NCI-H1092 treated with DMSO at 0.1 percent for 48 hours (cell line): Measurements from ENCODE around the gene IFNAR2.

Experiments used
- DNase-seq: peaks from one replicate; lab custom pipeline; 2025; lab: John Stamatoyannopoulos, UW

Gene IFNAR2

DNA sequence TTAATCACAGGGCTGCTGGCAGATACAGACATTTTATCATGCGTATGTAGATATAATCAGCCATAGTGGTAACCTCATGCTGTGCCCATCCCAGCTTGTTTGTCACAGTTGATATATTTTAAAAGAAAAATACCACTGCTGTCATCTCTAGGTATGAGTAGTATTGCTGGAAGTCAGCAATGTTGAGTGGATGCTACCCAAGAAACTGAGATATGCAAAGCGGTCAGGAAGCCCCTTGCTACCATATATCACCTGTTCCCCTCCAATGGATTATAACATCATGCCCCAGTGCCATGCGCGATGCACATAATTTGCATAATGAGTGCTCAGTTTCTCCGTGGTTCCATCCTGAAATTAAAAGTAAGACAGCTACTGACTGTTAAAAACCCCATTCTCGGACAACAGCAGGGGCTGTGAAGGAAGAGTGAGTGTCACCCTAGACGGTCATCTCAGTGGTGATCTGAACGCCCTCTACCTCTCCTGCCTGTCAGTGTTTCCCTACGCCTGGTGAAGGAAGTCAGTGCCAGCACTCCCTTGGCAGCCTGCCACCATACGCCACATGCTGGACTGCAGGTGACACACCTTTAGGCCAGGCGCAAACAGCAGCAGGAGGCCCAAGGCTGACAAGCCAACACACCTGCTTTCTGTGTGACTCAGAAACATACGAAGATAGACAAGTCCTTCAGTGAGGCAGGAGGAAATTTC lies 39.2 kb downstream of the IFNAR2 start:
- DNase-seq: peak; percentile 45

DNA sequence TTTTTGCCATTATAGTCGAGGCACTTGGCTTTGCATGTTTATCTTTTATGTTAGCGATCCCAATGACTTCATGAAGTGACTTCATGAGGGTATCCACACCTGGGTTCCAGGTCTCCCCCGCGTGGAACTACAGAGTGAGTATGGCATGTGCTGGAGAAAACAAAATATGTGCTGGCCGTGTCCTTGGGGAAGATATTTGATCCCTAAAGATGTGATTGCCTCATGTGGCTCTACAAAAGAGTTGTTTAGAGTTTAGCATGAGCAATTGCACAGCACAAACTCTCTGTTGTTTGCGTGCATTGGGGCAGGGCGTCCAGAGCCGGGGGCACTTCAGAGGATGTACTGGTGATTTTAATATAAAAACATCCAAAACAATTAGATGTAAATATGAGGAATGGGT lies 41.2 kb downstream of the IFNAR2 start:
- no peak for DNase-seq

DNA sequence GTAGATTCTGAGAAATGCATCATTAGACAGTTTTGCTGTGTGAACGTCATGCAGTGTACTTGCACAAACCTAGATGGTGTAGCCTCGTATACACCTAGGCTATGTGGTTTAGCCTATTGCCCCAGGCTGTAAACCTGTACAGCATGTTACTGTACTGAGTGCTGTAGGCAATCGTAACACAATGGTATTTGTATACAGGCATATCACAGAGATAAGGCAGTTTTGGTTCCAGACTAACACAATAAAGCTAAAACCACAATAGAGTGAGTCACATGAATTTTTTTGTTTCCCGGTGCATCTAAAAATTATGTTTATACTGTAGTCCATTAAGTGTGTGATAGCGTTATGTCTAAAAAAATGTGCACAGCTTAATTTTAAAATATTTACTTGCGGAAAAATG lies 43.3 kb downstream of the IFNAR2 start:
- DNase-seq: no peak

DNA sequence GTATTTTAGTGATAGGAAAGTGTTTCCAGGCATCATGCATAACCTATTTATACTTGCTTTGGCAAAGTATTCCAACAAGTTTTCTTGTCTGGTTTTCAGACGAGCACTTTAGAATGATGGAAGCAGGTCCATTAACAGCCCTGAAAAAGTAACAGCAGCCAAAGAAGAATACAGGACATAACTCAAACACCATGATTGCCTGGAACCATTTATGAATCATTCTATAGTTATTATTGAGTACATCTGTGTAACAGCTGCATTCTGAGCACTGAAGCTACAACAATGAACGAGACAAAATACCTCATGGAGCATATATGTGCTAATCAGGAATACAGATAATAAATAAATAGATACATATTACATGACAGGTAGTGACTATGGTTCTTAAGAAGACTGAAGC lies 49.0 kb downstream of the IFNAR2 start:
- DNase-seq: no peak

DNA sequence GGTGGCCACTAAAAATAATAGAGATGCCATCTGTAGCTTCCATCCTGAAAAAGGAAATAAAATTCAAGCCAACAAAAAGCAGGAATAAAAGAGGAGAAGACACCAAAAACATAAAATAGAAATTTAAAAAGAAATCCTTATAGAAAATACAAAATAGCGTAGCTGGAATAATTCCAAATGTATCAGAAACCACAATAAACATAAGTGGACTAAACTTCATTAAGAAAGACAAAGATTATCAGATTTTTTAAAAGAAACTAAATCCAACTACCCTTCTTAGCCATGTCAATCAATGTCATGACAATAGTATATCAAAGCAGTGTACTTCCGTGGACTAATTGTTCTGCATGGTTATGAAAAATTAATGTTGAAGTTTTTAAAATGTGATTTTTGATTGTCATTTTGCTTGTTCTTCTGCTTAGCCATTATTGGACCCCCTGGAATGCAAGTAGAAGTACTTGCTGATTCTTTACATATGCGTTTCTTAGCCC lies 49.6 kb downstream of the IFNAR2 start:
- DNase-seq: no peak
